Stomach smooth muscle (tissue), 2 donors: ENCODE results near the gene HMGB1.

ENCODE experiments used
- H3K27ac ChIP-seq: one replicate; pipeline ENCODE4 v1.7.0; 2013; ENCODE audit warnings: mild to moderate bottlenecking, low read length, inconsistent platforms
- H3K27me3 ChIP-seq, 2 donors: one replicate each; pipeline ENCODE4 v1.7.0; 2013; ENCODE audit warnings: low read length in 2 of 2; ENCODE audit not compliant: insufficient read depth in 2 of 2, control insufficient read depth in 1 of 2
- H3K36me3 ChIP-seq, 2 donors: one replicate each; pipeline ENCODE4 v1.7.0; 2013; ENCODE audit warnings: low read length in 2 of 2; ENCODE audit not compliant: control insufficient read depth in 2 of 2, insufficient read depth in 2 of 2
- H3K4me1 ChIP-seq: one replicate; pipeline ENCODE4 v1.7.0; 2013; ENCODE audit warnings: low read length; ENCODE audit not compliant: control insufficient read depth, insufficient read depth
- H3K4me3 ChIP-seq, 2 donors: one replicate each; pipeline ENCODE4 v1.7.0; 2013; ENCODE audit warnings: low read length in 2 of 2
- H3K9ac ChIP-seq, 2 donors: one replicate each; pipeline ENCODE4 v1.7.0; 2013; ENCODE audit warnings: low read length in 2 of 2, mild to moderate bottlenecking in 1 of 2
- H3K9me3 ChIP-seq, 2 donors: one replicate each; pipeline ENCODE4 v1.7.0; 2013; ENCODE audit warnings: low read length in 2 of 2; ENCODE audit not compliant: control insufficient read depth in 2 of 2
- donor health status: healthy.
- donor health status: Pancreatic carcinoma.

The HMGB1 gene

DNA sequence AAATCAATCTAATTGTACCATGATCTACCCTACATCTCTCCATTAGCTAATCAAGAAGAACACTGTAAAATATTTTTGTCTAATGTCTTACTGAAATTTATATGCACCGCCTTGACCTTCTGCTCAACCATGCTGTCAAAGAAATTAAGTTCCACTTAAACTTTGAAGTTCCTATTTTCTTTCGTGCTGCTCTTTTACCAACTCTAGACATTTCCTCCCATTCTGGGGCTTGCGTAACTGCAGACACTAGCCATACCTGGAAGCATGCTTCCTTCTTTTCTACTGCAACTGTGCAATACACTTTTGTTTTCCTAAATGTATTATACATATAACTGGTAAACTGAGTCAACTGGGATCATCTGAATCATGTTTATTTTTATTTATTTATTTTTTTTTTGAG lies 51.9 kb downstream of the HMGB1 start:
- Histone ChIP-seq H3K36me3 (no peaks in the 10 kb centered on the region), H3K9me3 (no peaks in the 10 kb centered on the region), H3K27ac (no peak overlapping the region), H3K27me3 (no peaks in the 10 kb centered on the region), H3K4me3 (no peak overlapping the region), H3K4me1 (peaks cover 6% of the 10 kb centered on the region), H3K9ac (no peak overlapping the region)

DNA sequence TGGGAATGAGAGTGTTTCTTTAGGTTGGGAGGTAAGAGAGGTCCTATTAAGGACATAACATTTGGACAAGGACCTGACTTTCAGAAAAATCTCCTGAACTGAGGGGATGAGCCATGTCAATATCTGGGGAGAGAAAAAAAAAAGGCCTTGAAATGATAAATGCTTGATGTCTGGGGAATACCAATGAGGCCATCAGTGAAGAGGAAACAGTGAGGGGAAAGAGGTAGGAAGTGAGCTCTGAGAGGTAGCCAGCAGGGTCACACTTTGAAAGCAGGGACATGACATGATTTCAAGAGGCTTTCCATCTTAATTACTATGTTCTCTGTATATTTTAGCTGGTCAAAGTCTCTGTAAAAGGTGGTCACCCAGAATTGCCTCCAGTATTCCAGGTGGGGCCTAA lies 53.4 kb downstream of the HMGB1 start:
- H3K4me3 ChIP-seq, result no peak overlapping the region
- H3K9ac ChIP-seq, result no peak overlapping the region
- H3K36me3 ChIP-seq, result no peaks in the 10 kb centered on the region
- H3K9me3 ChIP-seq, result no peaks in the 10 kb centered on the region
- H3K27ac ChIP-seq, result no peak overlapping the region
- peaks cover 14% of the 10 kb centered on the region for H3K4me1 ChIP-seq
- no peaks in the 10 kb centered on the region for H3K27me3 ChIP-seq

DNA sequence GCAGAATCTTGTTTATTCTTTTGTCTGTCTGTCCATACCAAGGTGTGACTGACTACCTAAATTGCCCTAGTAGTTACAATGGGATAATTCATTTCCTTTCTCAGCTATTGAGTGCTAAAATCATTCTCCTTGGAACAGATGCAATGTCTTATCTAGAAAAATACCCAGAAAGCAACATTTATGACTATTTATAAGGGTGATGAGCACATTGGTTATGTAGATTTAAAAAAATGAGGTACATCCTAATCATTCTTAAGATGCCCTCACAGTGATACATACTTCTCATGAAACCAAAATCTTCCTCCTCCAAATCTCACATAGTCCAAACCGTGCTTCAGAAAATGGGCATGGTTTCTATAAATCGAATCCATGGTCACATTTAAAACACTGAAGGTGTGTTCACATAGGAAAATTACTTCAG lies 55.0 kb downstream of the HMGB1 start:
- H3K27ac ChIP-seq, result no peak overlapping the region
- H3K9ac ChIP-seq, result no peak overlapping the region
- no peaks in the 10 kb centered on the region for H3K27me3 ChIP-seq
- H3K36me3 ChIP-seq, result no peaks in the 10 kb centered on the region
- H3K4me1 ChIP-seq, result peaks cover 14% of the 10 kb centered on the region
- H3K9me3 ChIP-seq, result no peaks in the 10 kb centered on the region
- no peak overlapping the region for H3K4me3 ChIP-seq

- H3K36me3 ChIP-seq, result no peaks in the 10 kb centered on the region
- peak overlapping the region; percentile 83 for H3K27ac ChIP-seq
- H3K4me1 ChIP-seq, result peaks cover 14% of the 10 kb centered on the region
- H3K9me3 ChIP-seq, result no peaks in the 10 kb centered on the region
- no peak overlapping the region for H3K9ac ChIP-seq
- no peak overlapping the region for H3K4me3 ChIP-seq
- H3K27me3 ChIP-seq, result no peaks in the 10 kb centered on the region
Measured at GRCh38 chr13:30409886-30410704, 55.6 kb downstream of the HMGB1 start.

- Histone ChIP-seq H3K4me1 (peaks cover 14% of the 10 kb centered on the region), H3K9me3 (no peaks in the 10 kb centered on the region), H3K36me3 (no peaks in the 10 kb centered on the region), H3K27ac (peak overlapping the region; percentile 83), H3K9ac (peak overlapping the region; percentile 69), H3K27me3 (no peaks in the 10 kb centered on the region), H3K4me3 (peak overlapping the region; percentile 33 to 67)
Measured at GRCh38 chr13:30408319-30409101, 57.2 kb downstream of the HMGB1 start.

DNA sequence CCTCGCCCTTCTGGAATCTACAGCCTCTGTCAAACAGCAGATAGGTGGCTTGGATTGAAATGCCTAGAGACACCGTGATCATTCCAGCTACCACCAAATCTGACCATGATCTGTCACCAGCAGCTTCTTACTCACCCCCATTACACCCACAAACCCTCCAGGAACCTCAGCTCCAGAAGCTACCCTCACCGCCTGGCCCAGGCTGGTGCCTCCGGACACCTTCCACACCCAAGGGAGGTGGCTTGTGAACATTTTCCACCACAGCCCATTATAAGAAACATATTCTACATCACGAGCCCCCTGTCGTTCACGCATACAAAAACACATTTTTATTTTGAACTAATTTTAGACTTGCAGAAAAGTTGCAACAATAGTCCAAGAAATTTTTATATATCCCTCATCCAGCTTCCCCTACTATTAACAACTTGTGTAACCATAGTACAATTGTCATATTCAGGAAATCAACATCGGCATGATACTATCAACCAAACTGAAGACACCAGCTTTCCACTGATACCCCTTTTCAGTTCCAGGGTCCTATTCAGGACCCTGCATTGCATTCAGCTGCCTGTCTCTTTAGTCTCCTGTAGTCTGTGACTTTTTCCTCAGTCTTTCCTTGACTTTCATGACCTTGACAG lies 58.8 kb downstream of the HMGB1 start:
- Histone ChIP-seq H3K4me1 (peaks cover 14% of the 10 kb centered on the region), H3K27me3 (no peaks in the 10 kb centered on the region), H3K9me3 (no peaks in the 10 kb centered on the region), H3K36me3 (no peaks in the 10 kb centered on the region), H3K4me3 (no peak overlapping the region), H3K9ac (no peak overlapping the region), H3K27ac (no peak overlapping the region)
